GM23338 (cell line): ENCODE data around the gene DYRK3. TPM values are rescaled to one million over a fixed set of nuclear protein-coding genes. Genes with fewer than 3 reads are reported as not detected.

ENCODE experiments used
- ATAC-seq: fragments of 200-7000 bp; cut with Tn5 transposase; 3 replicates; pipeline ENCODE4 v1.9.1; 2020
- DNase-seq: peaks from one replicate; pipeline ENCODE4 v3.0.0-alpha.2; 2015; ENCODE audit warnings: low spot score
- H2AFZ ChIP-seq: fragments of 200-600 bp; sonication (generic); 2 replicates; pipeline ENCODE4 v1.8.0; 2016; ENCODE audit warnings: antibody characterized with exemption, mild to moderate bottlenecking, moderate library complexity
- H3F3A ChIP-seq: fragments of 200-600 bp; sonication (generic); replicated peaks from 2 replicates; pipeline ENCODE4 v1.8.0; 2017; ENCODE audit warnings: antibody characterized with exemption, mixed run types, low read depth
- H3K27ac ChIP-seq: fragments of 200-600 bp; sonication (generic); 2 replicates; pipeline ENCODE4 v1.6.1; 2016; ENCODE audit warnings: low read depth
- H3K27me3 ChIP-seq: fragments of 200-600 bp; sonication (generic); 2 replicates; pipeline ENCODE4 v1.8.0; 2016; ENCODE audit warnings: mild to moderate bottlenecking, mixed run types, moderate library complexity; ENCODE audit not compliant: insufficient read depth
- H3K36me3 ChIP-seq: fragments of 200-600 bp; sonication (generic); 2 replicates; pipeline ENCODE4 v1.8.0; 2016; ENCODE audit warnings: mild to moderate bottlenecking; ENCODE audit not compliant: insufficient read depth
- H3K4me1 ChIP-seq: fragments of 200-600 bp; sonication (generic); 2 replicates; pipeline ENCODE4 v1.8.0; 2016; ENCODE audit warnings: mild to moderate bottlenecking, moderate library complexity; ENCODE audit not compliant: insufficient read depth
- H3K4me2 ChIP-seq: fragments of 200-600 bp; sonication (generic); 2 replicates; pipeline ENCODE4 v1.7.1; 2017; ENCODE audit warnings: mixed run types
- H3K4me3 ChIP-seq: fragments of 200-600 bp; sonication (generic); 2 replicates; pipeline ENCODE4 v1.6.1; 2016; ENCODE audit warnings: mixed run types
- H3K79me2 ChIP-seq: fragments of 200-600 bp; sonication (generic); replicated peaks from 2 replicates; pipeline ENCODE4 v1.8.0; 2017; ENCODE audit warnings: mild to moderate bottlenecking; ENCODE audit not compliant: insufficient read depth
- H3K9me2 ChIP-seq: fragments of 200-600 bp; sonication (generic); 2 replicates; pipeline ENCODE4 v1.8.0; 2017; ENCODE audit not compliant: insufficient read depth
- H4K20me1 ChIP-seq: fragments of 200-600 bp; sonication (generic); replicated peaks from 2 replicates; pipeline ENCODE4 v1.8.0; 2017; ENCODE audit warnings: mild to moderate bottlenecking; ENCODE audit not compliant: insufficient read depth
- H3K27ac Mint-ChIP-seq: 2 replicates; pipeline ENCODE4 v1.8.0; 2020; ENCODE audit warnings: inconsistent platforms, mild to moderate bottlenecking, moderate library complexity, mixed read lengths
- H3K27me3 Mint-ChIP-seq: 3 replicates; pipeline ENCODE4 v1.8.0; 2022; ENCODE audit warnings: low read depth, mild to moderate bottlenecking, moderate library complexity, mixed read lengths, inconsistent platforms; ENCODE audit not compliant: insufficient read depth, poor library complexity
- H3K36me3 Mint-ChIP-seq: 3 replicates; pipeline ENCODE4 v1.8.0; 2021; ENCODE audit warnings: low read depth, mild to moderate bottlenecking, inconsistent platforms, moderate library complexity, mixed read lengths
- H3K4me1 Mint-ChIP-seq: 3 replicates; pipeline ENCODE4 v1.8.0; 2020; ENCODE audit warnings: mild to moderate bottlenecking, inconsistent platforms, mixed read lengths
- H3K4me3 Mint-ChIP-seq: 3 replicates; pipeline ENCODE4 v1.8.0; 2021; ENCODE audit warnings: moderate library complexity, mild to moderate bottlenecking, inconsistent platforms, mixed read lengths
- H3K9me3 Mint-ChIP-seq: 3 replicates; pipeline ENCODE4 v1.8.0; 2020; ENCODE audit warnings: moderate library complexity, mild to moderate bottlenecking, inconsistent platforms, mixed read lengths
- EZH2 ChIP-seq: fragments of 200-600 bp; sonication (generic); IDR thresholded peaks from one replicate; pipeline ENCODE4 v1.8.0; 2017; ENCODE audit warnings: antibody characterized with exemption, mild to moderate bottlenecking, low read depth; ENCODE audit not compliant: unreplicated experiment
- EZH2phosphoT487 ChIP-seq: fragments of 200-600 bp; sonication (generic); IDR thresholded peaks from one replicate; pipeline ENCODE4 v1.8.1; 2018; ENCODE audit warnings: antibody characterized with exemption; ENCODE audit not compliant: unreplicated experiment
- JUNB ChIP-seq: IDR thresholded peaks from one replicate; pipeline ENCODE4 v1.6.1; 2016; ENCODE audit warnings: antibody characterized with exemption; ENCODE audit not compliant: unreplicated experiment
- NANOG ChIP-seq: IDR thresholded peaks from 2 replicates; pipeline ENCODE4 v1.6.1; 2016; ENCODE audit warnings: antibody characterized with exemption, borderline replicate concordance
- POLR2AphosphoS5 ChIP-seq: IDR thresholded peaks from 2 replicates; pipeline ENCODE4 v1.6.1; 2016; ENCODE audit warnings: antibody characterized with exemption, low read depth
- STAT1 ChIP-seq: IDR thresholded peaks from one replicate; pipeline ENCODE4 v1.6.1; 2016; ENCODE audit warnings: antibody characterized with exemption; ENCODE audit not compliant: unreplicated experiment
- ZNF114 ChIP-seq: fragments of 250-450 bp; sonication (Bioruptor Pico); IDR thresholded peaks from 2 replicates; pipeline ENCODE4 v1.5.0; 2020; ENCODE audit warnings: mild to moderate bottlenecking, moderate library complexity
- ZNF331 ChIP-seq: fragments of 250-450 bp; sonication (Bioruptor Pico); IDR thresholded peaks from 2 replicates; pipeline ENCODE4 v1.5.0; 2020; ENCODE audit warnings: low read depth, mild to moderate bottlenecking, moderate library complexity
- polyA plus RNA-seq: library from polyadenylated mRNA; unstranded; fragments of >200 nt; fragmentation: Nextera tagmentation; extraction: Ambion mirVana; gene quantifications from 2 replicates; pipeline ENCODE4 v1.2.1, GENCODE V29; 2016
- total RNA-seq: library from RNA; depleted of rRNA; stranded (reverse); fragments of >200 nt; shearing (Covaris generic); gene quantifications from 2 replicates; pipeline ENCODE4 v1.2.3, GENCODE V29; 2014
- TF ChIP-seq, protein P1 (sequence below): IDR thresholded peaks from 2 replicates; pipeline ENCODE4 v1.6.1; 2016; ENCODE audit warnings: antibody characterized with exemption
- TF ChIP-seq, protein P2 (sequence below): IDR thresholded peaks from one replicate; pipeline ENCODE4 v1.6.1; 2018; ENCODE audit warnings: antibody characterized with exemption; ENCODE audit not compliant: unreplicated experiment

DYRK3 gene
- total and polyA plus RNA-seq, 2 experiments from 2014 or later: 2.9 to 9.5 TPM

GRCh38 chr1:206691604-206692003, 56.3 kb downstream of the DYRK3 start:
- H4K20me1 ChIP-seq: peaks cover 63% of the 10 kb centered on the region
- no peak overlapping the region for H3K4me3 ChIP-seq
- Mint-ChIP-seq H3K36me3 (no peaks in the 10 kb centered on the region; the same call in 1 of the 3 replicates), H3K27ac (no peak overlapping the region), H3K4me1 (peaks cover 74% of the 10 kb centered on the region), H3K9me3 (no peaks in the 10 kb centered on the region), H3K27me3 (peaks cover 17% of the 10 kb centered on the region), H3K4me3 (no peak overlapping the region)
- peaks cover 9% of the 10 kb centered on the region; the same call in 1 of the 2 replicates for H3F3A ChIP-seq
- H3K9me2 ChIP-seq: no peaks in the 10 kb centered on the region
- DNase-seq (no peak), ATAC-seq (no peak)
- TF ChIP-seq ZNF331 (no peak), JUNB (no peak), STAT1 (no peak), POLR2AphosphoS5 (no peak)
- TF ChIP-seq, protein P1, sequence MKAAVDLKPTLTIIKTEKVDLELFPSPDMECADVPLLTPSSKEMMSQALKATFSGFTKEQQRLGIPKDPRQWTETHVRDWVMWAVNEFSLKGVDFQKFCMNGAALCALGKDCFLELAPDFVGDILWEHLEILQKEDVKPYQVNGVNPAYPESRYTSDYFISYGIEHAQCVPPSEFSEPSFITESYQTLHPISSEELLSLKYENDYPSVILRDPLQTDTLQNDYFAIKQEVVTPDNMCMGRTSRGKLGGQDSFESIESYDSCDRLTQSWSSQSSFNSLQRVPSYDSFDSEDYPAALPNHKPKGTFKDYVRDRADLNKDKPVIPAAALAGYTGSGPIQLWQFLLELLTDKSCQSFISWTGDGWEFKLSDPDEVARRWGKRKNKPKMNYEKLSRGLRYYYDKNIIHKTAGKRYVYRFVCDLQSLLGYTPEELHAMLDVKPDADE: no peak
- H3K36me3 ChIP-seq: no peaks in the 10 kb centered on the region
- no peak overlapping the region for H3K4me2 ChIP-seq
- peaks cover 11% of the 10 kb centered on the region for H3K27me3 ChIP-seq
- H3K27ac ChIP-seq: no peak overlapping the region
- no peak overlapping the region for H2AFZ ChIP-seq
- peaks cover 83% of the 10 kb centered on the region for H3K79me2 ChIP-seq
- H3K4me1 ChIP-seq: peaks cover 46% of the 10 kb centered on the region

GRCh38 chr1:206693029-206693428, 57.7 kb downstream of the DYRK3 start:
- H3F3A ChIP-seq: peaks cover 4% of the 10 kb centered on the region; the same call in 1 of the 2 replicates
- H3K79me2 ChIP-seq: peaks cover 86% of the 10 kb centered on the region
- no peaks in the 10 kb centered on the region for H3K9me2 ChIP-seq
- Mint-ChIP-seq H3K9me3 (no peaks in the 10 kb centered on the region), H3K36me3 (peaks cover 5% of the 10 kb centered on the region), H3K4me1 (peaks cover 74% of the 10 kb centered on the region), H3K27ac (no peak overlapping the region), H3K27me3 (peaks cover 13% of the 10 kb centered on the region), H3K4me3 (no peak overlapping the region)
- H3K27me3 ChIP-seq: no peaks in the 10 kb centered on the region
- peaks cover 38% of the 10 kb centered on the region for H3K4me1 ChIP-seq
- no peak overlapping the region for H2AFZ ChIP-seq
- ATAC-seq (no peak), DNase-seq (no peak)
- H3K36me3 ChIP-seq: no peaks in the 10 kb centered on the region
- no peak overlapping the region for H3K4me3 ChIP-seq
- no peak overlapping the region for H3K4me2 ChIP-seq
- H4K20me1 ChIP-seq: peaks cover 68% of the 10 kb centered on the region
- H3K27ac ChIP-seq: no peak overlapping the region
- TF ChIP-seq ZNF114 (CRISPR knock-in tag): no peak
- TF ChIP-seq JUNB: no peak
- no peak for TF ChIP-seq ZNF331
- TF ChIP-seq, protein P1: no peak
- TF ChIP-seq POLR2AphosphoS5: no peak
- TF ChIP-seq NANOG: no peak
- TF ChIP-seq, protein P2, sequence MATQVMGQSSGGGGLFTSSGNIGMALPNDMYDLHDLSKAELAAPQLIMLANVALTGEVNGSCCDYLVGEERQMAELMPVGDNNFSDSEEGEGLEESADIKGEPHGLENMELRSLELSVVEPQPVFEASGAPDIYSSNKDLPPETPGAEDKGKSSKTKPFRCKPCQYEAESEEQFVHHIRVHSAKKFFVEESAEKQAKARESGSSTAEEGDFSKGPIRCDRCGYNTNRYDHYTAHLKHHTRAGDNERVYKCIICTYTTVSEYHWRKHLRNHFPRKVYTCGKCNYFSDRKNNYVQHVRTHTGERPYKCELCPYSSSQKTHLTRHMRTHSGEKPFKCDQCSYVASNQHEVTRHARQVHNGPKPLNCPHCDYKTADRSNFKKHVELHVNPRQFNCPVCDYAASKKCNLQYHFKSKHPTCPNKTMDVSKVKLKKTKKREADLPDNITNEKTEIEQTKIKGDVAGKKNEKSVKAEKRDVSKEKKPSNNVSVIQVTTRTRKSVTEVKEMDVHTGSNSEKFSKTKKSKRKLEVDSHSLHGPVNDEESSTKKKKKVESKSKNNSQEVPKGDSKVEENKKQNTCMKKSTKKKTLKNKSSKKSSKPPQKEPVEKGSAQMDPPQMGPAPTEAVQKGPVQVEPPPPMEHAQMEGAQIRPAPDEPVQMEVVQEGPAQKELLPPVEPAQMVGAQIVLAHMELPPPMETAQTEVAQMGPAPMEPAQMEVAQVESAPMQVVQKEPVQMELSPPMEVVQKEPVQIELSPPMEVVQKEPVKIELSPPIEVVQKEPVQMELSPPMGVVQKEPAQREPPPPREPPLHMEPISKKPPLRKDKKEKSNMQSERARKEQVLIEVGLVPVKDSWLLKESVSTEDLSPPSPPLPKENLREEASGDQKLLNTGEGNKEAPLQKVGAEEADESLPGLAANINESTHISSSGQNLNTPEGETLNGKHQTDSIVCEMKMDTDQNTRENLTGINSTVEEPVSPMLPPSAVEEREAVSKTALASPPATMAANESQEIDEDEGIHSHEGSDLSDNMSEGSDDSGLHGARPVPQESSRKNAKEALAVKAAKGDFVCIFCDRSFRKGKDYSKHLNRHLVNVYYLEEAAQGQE: no peak
- no peak for TF ChIP-seq EZH2phosphoT487
- no peak for TF ChIP-seq EZH2
